Lung (tissue), 12 donors: ENCODE results near the gene DBX1. TPM values are rescaled to one million over a fixed set of nuclear protein-coding genes. Genes with fewer than 3 reads are reported as not detected.

ENCODE experiments used
- ATAC-seq: fragments of 200-7000 bp; cut with Tn5 transposase; one replicate; pipeline ENCODE4 v1.9.1; 2020; ENCODE audit warnings: moderate number of reproducible peaks; ENCODE audit not compliant: insufficient read depth, low FRiP score
- DNase-seq, 3 donors: peaks; one replicate each; pipeline ENCODE4 v3.0.0-alpha.2; 2013 to 2017
- H3K27ac ChIP-seq, 2 donors: one replicate each; pipeline ENCODE4 v1.5.1; 2013; ENCODE audit warnings: mild to moderate bottlenecking in 2 of 2, moderate library complexity in 2 of 2, control low read depth in 1 of 2, inconsistent platforms in 1 of 2, low read depth in 1 of 2, low read length in 1 of 2
- H3K27me3 ChIP-seq, 3 donors: one replicate each; pipeline ENCODE4 v1.5.1; 2013; ENCODE audit warnings: low read length in 2 of 3; ENCODE audit not compliant: control insufficient read depth in 3 of 3, insufficient read depth in 3 of 3
- H3K36me3 ChIP-seq, 4 donors: one replicate each; pipeline ENCODE4 v1.5.1; 2013; ENCODE audit warnings: low read length in 4 of 4, mild to moderate bottlenecking in 1 of 4, moderate library complexity in 1 of 4; ENCODE audit not compliant: control insufficient read depth in 4 of 4, insufficient read depth in 4 of 4
- H3K4me1 ChIP-seq, 5 donors: one replicate each; pipeline ENCODE4 v1.5.1; 2013; ENCODE audit warnings: low read length in 5 of 5, mild to moderate bottlenecking in 2 of 5, moderate library complexity in 1 of 5; ENCODE audit not compliant: control insufficient read depth in 5 of 5, insufficient read depth in 5 of 5
- H3K4me3 ChIP-seq: one replicate; pipeline ENCODE4 v1.5.1; 2013; ENCODE audit warnings: mild to moderate bottlenecking, control low read depth, moderate library complexity
- H3K9ac ChIP-seq, 2 donors: one replicate each; pipeline ENCODE4 v1.5.1; 2013; ENCODE audit warnings: low read length in 2 of 2, control low read depth in 1 of 2; ENCODE audit not compliant: insufficient read depth in 1 of 2
- H3K9me3 ChIP-seq, 4 donors: one replicate each; pipeline ENCODE4 v1.5.1; 2013; ENCODE audit warnings: low read length in 3 of 4, mild to moderate bottlenecking in 1 of 4, moderate library complexity in 1 of 4; ENCODE audit not compliant: control insufficient read depth in 4 of 4, insufficient read depth in 3 of 4
- CTCF ChIP-seq: IDR thresholded peaks from 2 replicates; pipeline ENCODE4 v1.5.1; 2012; ENCODE audit warnings: mild to moderate bottlenecking; ENCODE audit errors: control extremely low read depth, extremely low read depth
- WGBS, 2 donors: extraction: QIAGEN DNeasy Blood & Tissue Kit; methylation state at CpG; one replicate each; pipeline ENCODE4 v1.1.7; 2013; 5-methylcytosine and 5-hydroxymethylcytosine counted together
- polyA plus RNA-seq, 2 donors: library from polyadenylated mRNA; stranded (reverse); fragments of 200-250 nt; gene quantifications; one replicate each; pipeline ENCODE4 v1.2.1, GENCODE V29; 2013
- total RNA-seq, 2 donors: library from RNA; depleted of rRNA in 1 of 2; stranded (reverse); fragments of >200 nt in 1 of 2; gene quantifications; one replicate each; pipeline ENCODE4 v1.2.1, GENCODE V29; 2014 to 2021
- donor health status: control.
- donor health status: control.
- donor health status: Bipolar disorder and iron deficiency.
- donor health status: healthy.
- donor health status: DM: yes; HTN: yes; CAD: no.

DBX1 gene
- total and polyA plus RNA-seq, 4 donors = not detected

DNA sequence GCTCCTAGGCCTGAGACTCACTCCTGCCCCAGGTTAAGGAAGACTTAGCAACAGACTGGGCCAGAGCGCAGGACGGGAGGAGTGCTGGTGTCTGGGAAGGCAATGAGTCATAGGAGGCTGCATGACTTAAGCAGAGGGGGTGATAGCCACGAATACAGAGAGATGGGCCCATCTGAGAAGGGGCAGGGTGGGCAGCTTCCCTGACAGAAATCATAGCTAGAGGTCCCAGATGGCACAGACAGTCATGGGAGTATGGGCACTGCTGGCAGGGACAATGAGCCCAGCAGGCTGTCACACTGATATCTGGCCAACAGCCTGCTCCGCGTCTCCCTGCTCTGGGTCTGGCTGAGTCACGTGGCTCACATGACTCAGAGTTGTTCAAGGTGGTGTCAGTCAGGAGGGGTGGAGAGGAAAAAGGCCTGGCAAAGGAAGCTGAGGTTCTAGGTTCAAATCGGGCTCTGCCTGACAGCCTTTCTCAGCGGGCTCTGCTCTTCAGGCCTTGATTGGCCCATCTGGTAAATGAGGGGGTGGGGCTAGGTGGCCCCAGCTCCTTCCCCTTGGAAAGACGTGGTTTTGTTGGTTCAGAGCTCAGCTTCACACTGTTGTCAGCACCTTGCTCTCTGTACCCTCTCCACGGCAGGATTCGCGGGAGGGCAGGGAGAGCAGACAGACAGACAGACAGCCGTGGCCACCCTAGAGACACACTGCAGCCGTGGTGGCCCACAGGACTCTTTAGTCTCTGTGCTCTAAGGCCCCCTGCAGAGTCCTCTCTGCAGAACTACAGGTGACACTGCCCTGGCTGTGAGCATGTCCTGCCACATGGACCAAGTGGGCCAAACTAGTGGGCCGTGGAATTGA, 47.8 kb downstream of the DBX1 start:
- no peak for TF ChIP-seq CTCF
- H3K36me3 ChIP-seq = peaks cover 3 to 20% (median 13%) of the 10 kb centered on the region in 4 donors
- 61 to 62% methylated on average over 15 of the region's 15 CpGs for WGBS, 2 donors
- H3K4me3 ChIP-seq = no peak overlapping the region
- H3K27ac ChIP-seq = peak overlapping the region; percentile 34 to 83
- no peak for DNase-seq
- no peak overlapping the region for H3K9ac ChIP-seq
- H3K4me1 ChIP-seq = peaks cover 0 to 3% (median 0%) of the 10 kb centered on the region in 5 donors
- no peaks in the 10 kb centered on the region for H3K27me3 ChIP-seq
- ATAC-seq = peak; percentile 81
- H3K9me3 ChIP-seq = peaks cover 0 to 5% (median 0%) of the 10 kb centered on the region in 4 donors

DNA sequence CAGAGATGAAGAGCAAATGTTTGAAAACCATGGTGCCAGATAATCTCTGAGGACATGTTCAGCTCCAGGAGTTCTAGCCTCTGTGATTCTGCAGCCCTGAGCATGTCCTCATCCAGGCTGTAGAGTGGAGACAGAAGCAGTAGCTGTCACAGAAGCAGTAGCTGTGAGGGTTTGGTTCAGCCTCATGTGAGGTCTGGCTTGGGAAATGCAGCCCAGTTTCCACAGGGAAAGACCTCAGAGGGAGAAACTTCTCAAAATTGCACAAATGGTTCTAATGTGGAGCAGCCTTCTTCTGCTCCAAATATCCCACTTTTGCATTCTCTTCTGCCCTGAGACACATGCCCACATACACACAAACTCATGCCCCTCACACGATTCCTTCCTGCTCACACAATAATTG, 48.4 kb downstream of the DBX1 start:
- 88 to 93% methylated on average over 1 of the region's 1 CpG for WGBS, 2 donors
- DNase-seq (no peak), ATAC-seq (no peak)
- Histone ChIP-seq H3K9me3 (peaks cover 0 to 3% (median 0%) of the 10 kb centered on the region in 4 donors), H3K36me3 (peaks cover 3 to 18% (median 12%) of the 10 kb centered on the region in 4 donors), H3K4me1 (peaks cover 0 to 3% (median 0%) of the 10 kb centered on the region in 5 donors), H3K9ac (no peak overlapping the region), H3K27me3 (no peaks in the 10 kb centered on the region), H3K27ac (peak overlapping the region; percentile 34 to 83), H3K4me3 (no peak overlapping the region)
- TF ChIP-seq CTCF = no peak

GRCh38 chr11:20110908-20111669, 49.2 kb downstream of the DBX1 start:
- Histone ChIP-seq H3K9me3 (peaks cover 0 to 3% (median 0%) of the 10 kb centered on the region in 4 donors), H3K27me3 (no peaks in the 10 kb centered on the region), H3K4me1 (peaks cover 0 to 3% (median 0%) of the 10 kb centered on the region in 5 donors), H3K4me3 (no peak overlapping the region), H3K9ac (no peak overlapping the region), H3K36me3 (peaks cover 3 to 18% (median 10%) of the 10 kb centered on the region in 4 donors), H3K27ac (peak overlapping the region in 1 of 2 donors; percentile 83)
- WGBS, 2 donors = 21 to 25% methylated on average over 8 of the region's 8 CpGs
- ATAC-seq (no peak), DNase-seq (peak; percentile 22 to 38 (median 34))
- peak; percentile 23 for TF ChIP-seq CTCF
